NT2/D1 (cell line): ENCODE measurements around the gene PSMF1.

Experiments
- DNase-seq: peaks from one replicate; pipeline ENCODE4 v3.0.0-alpha.2; 2011; ENCODE audit warnings: low read depth, low spot score
- H3K27me3 ChIP-seq: 2 replicates; pipeline ENCODE4 v1.6.0; 2011; ENCODE audit warnings: mild to moderate bottlenecking; ENCODE audit not compliant: insufficient read length, insufficient read depth
- H3K36me3 ChIP-seq: 2 replicates; pipeline ENCODE4 v1.6.1; 2011; ENCODE audit warnings: mild to moderate bottlenecking, low read length, mixed read lengths; ENCODE audit not compliant: insufficient read depth, insufficient read length
- H3K4me1 ChIP-seq: 2 replicates; pipeline ENCODE4 v1.5.1; 2011; ENCODE audit not compliant: insufficient read depth, insufficient read length
- H3K4me3 ChIP-seq: 2 replicates; pipeline ENCODE4 v1.5.1; 2011; ENCODE audit warnings: low read depth; ENCODE audit not compliant: insufficient read length
- H3K9ac ChIP-seq: 2 replicates; pipeline ENCODE4 v1.6.0; 2011; ENCODE audit warnings: low read depth; ENCODE audit not compliant: insufficient read length
- H3K9me3 ChIP-seq: 2 replicates; pipeline ENCODE4 v1.5.1; 2011; ENCODE audit warnings: mild to moderate bottlenecking, low read length; ENCODE audit not compliant: insufficient read depth
- SUZ12 ChIP-seq: IDR thresholded peaks from 2 replicates; pipeline ENCODE4 v1.6.1; 2011; ENCODE audit not compliant: insufficient read length, insufficient read depth; ENCODE audit errors: extremely low read depth
- YY1 ChIP-seq: IDR thresholded peaks from 2 replicates; pipeline ENCODE4 v1.6.1; 2011; ENCODE audit not compliant: insufficient read length, insufficient read depth
- ZNF274 ChIP-seq: IDR thresholded peaks from 2 replicates; pipeline ENCODE4 v1.6.1; 2011; ENCODE audit warnings: mild to moderate bottlenecking, low read depth, low read length

PSMF1 gene

DNA sequence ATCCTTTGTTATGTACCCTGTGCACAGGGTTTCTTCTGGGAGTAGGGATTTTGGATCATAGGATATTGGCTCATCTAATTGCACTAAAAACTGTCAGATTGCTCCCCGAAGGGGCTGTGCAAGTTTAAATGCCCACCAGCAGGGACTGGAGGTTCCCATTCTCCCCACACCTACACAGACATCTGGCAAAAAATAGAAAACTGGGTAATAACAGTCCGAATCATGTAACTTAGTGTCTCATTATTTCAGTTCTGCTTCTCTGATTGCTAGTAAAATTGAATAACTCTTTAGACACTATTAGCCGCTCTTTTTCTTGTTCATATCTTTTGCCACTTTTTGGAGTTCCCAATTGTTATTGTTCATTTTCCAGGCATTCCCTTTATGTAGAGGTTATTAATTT is 5.3 kb downstream of the PSMF1 start:
- Histone ChIP-seq H3K4me3 (no peak overlapping the region), H3K36me3 (peaks cover 76% of the 10 kb centered on the region), H3K9me3 (no peaks in the 10 kb centered on the region), H3K27me3 (no peaks in the 10 kb centered on the region), H3K9ac (no peak overlapping the region), H3K4me1 (peaks cover 6% of the 10 kb centered on the region)
- DNase-seq = no peak
- TF ChIP-seq ZNF274 (no peak), SUZ12 (no peak), YY1 (no peak)

DNA sequence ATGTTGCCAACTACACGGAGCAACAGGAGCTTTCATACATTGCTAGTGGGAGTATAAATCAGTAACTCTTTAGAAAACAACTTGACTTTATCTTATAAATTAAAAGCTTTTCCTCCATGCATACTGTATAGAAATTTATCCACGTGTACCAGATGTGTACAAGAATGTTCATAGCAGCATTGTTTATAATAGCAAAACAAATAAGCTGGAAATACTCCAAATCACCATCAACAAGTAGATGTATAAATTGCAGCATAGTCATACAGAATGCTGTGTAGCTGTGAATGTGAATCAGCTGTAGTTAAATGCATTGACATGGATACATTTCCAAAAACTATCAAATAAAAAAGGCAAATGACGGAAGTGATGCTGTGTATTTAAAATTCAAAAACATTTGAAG is 6.0 kb downstream of the PSMF1 start:
- TF ChIP-seq ZNF274 = no peak
- peaks cover 79% of the 10 kb centered on the region for H3K36me3 ChIP-seq

DNA sequence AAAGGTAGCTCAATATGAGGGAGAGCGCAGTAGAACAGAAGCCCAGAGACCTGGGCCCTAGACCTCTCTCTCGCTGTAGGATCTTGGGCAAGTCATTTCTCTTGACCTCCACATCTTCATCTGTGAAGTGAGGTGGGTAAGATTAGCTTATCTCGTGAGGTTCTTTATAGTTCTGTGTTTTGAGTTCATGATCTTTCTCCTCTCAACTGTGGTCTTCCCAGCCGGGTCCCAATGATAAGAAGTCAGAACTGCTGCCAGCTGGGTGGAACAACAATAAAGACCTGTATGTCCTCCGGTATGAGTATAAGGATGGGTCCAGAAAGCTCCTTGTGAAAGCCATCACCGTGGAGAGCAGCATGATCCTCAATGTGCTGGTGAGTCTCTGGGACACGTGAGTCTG is 6.9 kb downstream of the PSMF1 start:
- H3K9ac ChIP-seq = no peak overlapping the region
- peaks cover 2% of the 10 kb centered on the region for H3K4me1 ChIP-seq
- TF ChIP-seq SUZ12 (no peak), YY1 (no peak), ZNF274 (no peak)
- peaks cover 79% of the 10 kb centered on the region for H3K36me3 ChIP-seq
- no peaks in the 10 kb centered on the region for H3K27me3 ChIP-seq
- H3K4me3 ChIP-seq = no peak overlapping the region
- DNase-seq = no peak
- H3K9me3 ChIP-seq = no peaks in the 10 kb centered on the region

More for the DNA sequence above, 6.0 kb downstream of the PSMF1 start:
- Histone ChIP-seq H3K4me3 (no peak overlapping the region), H3K4me1 (peaks cover 5% of the 10 kb centered on the region), H3K27me3 (no peaks in the 10 kb centered on the region), H3K9me3 (no peaks in the 10 kb centered on the region), H3K9ac (no peak overlapping the region)
- DNase-seq = no peak

DNA sequence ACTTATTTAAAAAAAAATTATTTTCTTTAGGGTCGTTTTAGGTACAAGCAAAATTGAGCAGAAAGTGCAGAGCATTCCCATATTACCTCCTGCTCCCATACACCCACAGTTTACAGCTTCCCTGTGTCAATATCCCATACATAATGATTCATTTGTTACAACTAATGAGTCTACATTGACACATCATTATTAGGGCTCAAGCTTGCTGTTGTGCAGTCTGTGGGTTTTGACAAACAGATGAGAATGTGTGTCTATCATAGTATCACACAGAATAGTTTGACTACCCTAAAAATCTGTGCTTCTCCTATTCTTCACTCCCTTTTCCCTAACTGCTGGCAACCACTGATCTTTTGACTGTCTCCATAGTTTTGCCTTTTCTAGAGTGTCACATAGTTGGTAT is 9.4 kb downstream of the PSMF1 start:
- TF ChIP-seq SUZ12 = no peak
- no peak for TF ChIP-seq ZNF274
- peaks cover 81% of the 10 kb centered on the region for H3K36me3 ChIP-seq
- H3K27me3 ChIP-seq = no peaks in the 10 kb centered on the region
- H3K9me3 ChIP-seq = no peaks in the 10 kb centered on the region
- no peaks in the 10 kb centered on the region for H3K4me1 ChIP-seq
- no peak for DNase-seq
- no peak overlapping the region for H3K9ac ChIP-seq
- no peak overlapping the region for H3K4me3 ChIP-seq

DNA sequence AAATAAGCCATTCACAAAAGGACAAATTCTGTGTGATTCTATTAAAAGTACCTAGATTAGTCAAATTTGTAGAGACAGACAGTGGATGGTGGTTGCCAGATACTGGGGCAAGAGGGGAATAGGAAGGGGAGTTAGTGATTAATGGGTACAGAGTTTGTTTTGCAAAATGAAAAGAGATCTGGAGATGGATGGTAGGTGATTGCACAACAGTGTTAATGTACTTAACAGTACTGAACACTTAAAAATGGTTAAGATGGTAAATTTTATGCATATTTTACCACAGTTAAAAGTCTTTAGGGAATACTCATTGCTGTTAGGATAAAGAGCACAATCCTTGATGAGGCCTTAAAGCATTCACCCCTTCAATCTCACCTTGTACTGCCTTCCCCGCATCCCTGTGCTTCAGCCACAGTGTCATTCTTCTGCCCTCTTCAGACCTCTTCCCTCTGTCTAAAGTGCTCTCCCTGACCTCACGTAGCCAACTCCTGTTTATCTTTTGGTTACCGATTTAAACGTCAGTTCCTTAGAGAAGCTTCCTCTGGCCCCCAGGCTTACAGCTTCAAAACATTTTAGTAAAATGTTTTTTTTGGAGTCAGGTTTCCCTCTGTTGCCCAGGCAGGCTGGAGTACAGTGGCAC is 11.8 kb downstream of the PSMF1 start:
- Histone ChIP-seq H3K36me3 (peaks cover 71% of the 10 kb centered on the region), H3K9ac (no peak overlapping the region), H3K4me3 (no peak overlapping the region), H3K4me1 (no peaks in the 10 kb centered on the region), H3K27me3 (no peaks in the 10 kb centered on the region), H3K9me3 (no peaks in the 10 kb centered on the region)
- TF ChIP-seq SUZ12 (no peak), YY1 (no peak), ZNF274 (no peak)
- no peak for DNase-seq

DNA sequence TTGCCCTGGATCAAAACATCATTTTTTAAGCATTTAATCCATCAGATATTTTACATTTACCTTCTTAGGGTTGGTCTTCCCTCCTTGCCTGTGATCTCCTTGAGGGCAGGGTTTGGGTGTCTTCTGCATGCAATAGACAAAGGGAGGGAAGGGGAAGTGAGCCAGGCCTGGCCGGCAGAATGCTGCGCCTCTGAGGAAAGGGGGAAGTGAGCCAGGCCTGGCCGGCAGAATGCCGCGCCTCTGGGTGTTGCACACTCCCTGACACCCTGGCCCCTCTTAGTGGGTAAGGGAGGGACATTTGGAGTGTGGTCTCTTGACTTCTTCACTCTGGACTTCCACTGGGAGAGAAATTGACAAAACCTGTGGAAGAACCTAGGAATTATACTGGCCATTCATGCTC is 12.4 kb downstream of the PSMF1 start:
- no peak for TF ChIP-seq ZNF274
- no peak for TF ChIP-seq SUZ12
- no peak for TF ChIP-seq YY1
- H3K9me3 ChIP-seq = no peaks in the 10 kb centered on the region
- H3K4me3 ChIP-seq = no peak overlapping the region
- no peaks in the 10 kb centered on the region for H3K27me3 ChIP-seq
- no peak for DNase-seq
- H3K9ac ChIP-seq = no peak overlapping the region
- no peaks in the 10 kb centered on the region for H3K4me1 ChIP-seq
- H3K36me3 ChIP-seq = peaks cover 71% of the 10 kb centered on the region

DNA sequence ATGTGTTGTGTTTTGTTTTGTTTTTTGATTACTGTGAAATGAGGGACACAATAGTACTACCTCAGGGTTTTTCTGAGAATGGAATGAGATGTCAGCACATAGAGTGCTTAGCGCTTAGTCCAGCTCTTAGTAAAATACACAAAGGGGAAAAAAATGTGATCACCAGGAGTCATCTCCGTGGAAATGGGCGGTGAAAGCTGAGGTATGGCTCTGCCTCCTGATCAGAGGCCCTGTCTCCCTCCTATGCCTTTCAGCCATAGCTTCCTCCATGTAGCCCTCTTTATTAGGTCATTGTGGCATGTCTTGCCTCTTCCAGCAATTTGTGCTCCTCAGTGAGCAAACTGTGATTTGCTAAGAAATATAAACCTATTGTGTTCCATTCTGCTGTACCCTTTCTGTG is 13.0 kb downstream of the PSMF1 start:
- Histone ChIP-seq H3K4me1 (no peaks in the 10 kb centered on the region), H3K4me3 (no peak overlapping the region), H3K27me3 (no peaks in the 10 kb centered on the region), H3K36me3 (peaks cover 71% of the 10 kb centered on the region), H3K9me3 (no peaks in the 10 kb centered on the region), H3K9ac (no peak overlapping the region)
- DNase-seq = no peak
- TF ChIP-seq ZNF274 = no peak
- no peak for TF ChIP-seq YY1
- no peak for TF ChIP-seq SUZ12

DNA sequence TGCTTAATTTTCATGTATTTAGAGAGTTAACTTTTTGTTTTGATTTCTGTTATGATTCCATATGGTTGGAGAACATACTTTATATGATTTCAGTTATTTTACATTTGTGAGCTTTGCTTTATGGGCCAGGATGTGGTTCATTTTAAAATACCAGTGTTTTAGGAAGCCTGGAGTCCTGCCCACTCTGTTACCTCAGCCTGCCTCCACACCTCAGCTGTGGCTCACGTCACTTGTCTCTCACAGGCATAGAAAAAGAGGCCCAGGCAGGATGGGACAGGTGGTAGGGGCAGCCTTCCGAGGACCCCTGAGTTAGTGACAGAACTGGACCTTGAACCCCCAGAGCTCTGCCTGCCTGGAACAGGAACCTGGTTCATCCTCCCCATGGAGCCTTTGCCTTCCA is 16.0 kb downstream of the PSMF1 start:
- no peak overlapping the region for H3K4me3 ChIP-seq
- peaks cover 66% of the 10 kb centered on the region for H3K36me3 ChIP-seq
- TF ChIP-seq YY1 = no peak
- TF ChIP-seq SUZ12 = no peak
- no peak for TF ChIP-seq ZNF274

More for the DNA sequence above, 16.0 kb downstream of the PSMF1 start:
- H3K4me1 ChIP-seq = no peaks in the 10 kb centered on the region
- no peak for DNase-seq
- H3K27me3 ChIP-seq = no peaks in the 10 kb centered on the region
- no peaks in the 10 kb centered on the region for H3K9me3 ChIP-seq
- no peak overlapping the region for H3K9ac ChIP-seq
